ENCODE results near the gene ATP2A1. TPM values are rescaled to one million over a fixed set of nuclear protein-coding genes. Genes with fewer than 3 reads are reported as not detected.

Gene ATP2A1
- total and polyA plus RNA-seq, 2 experiments from 2014 or later, result 0.13 to 2.3 TPM

GRCh38 chr16:28836761-28837064 is 41.6 kb upstream of the ATP2A1 start:
- H3K27ac ChIP-seq, result no peak overlapping the region
- H2AFZ ChIP-seq, result no peak overlapping the region
- H3K4me1 ChIP-seq (ENCODE audit: insufficient read depth), result no peaks in the 10 kb centered on the region
- WGBS (ENCODE audit: low lambda C conversion rate, missing lambda C conversion rate), result 98% methylated on average over 7 of the region's 8 CpGs
- TF ChIP-seq EZH2 (IDR thresholded peaks at IDR 0.05; ENCODE audit: borderline replicate concordance) (no peak), EZH2phosphoT487 (IDR thresholded peaks at IDR 0.05; ENCODE audit: low read depth, severe bottlenecking, unreplicated experiment) (no peak), CTCF (IDR thresholded peaks at IDR 0.05; ENCODE audit: poor library complexity) (no peak)
- peaks cover 8% of the 10 kb centered on the region for H3K36me3 ChIP-seq (replicated peaks; ENCODE audit: insufficient read depth, low read depth)
- no peaks in the 10 kb centered on the region for H3K9me2 ChIP-seq (replicated peaks; ENCODE audit: insufficient read depth)
- DNase-seq (ENCODE audit: low spot score), result no peak
- peaks cover 7% of the 10 kb centered on the region for H4K20me1 ChIP-seq (ENCODE audit: insufficient read depth, poor library complexity, severe bottlenecking)
- H3K4me2 ChIP-seq, result no peak overlapping the region
- H3K4me3 ChIP-seq, result no peak overlapping the region
- peaks cover 11% of the 10 kb centered on the region for H3K79me2 ChIP-seq
- no peaks in the 10 kb centered on the region for H3K27me3 ChIP-seq
- H3K9me3 ChIP-seq (ENCODE audit: low read depth), result no peaks in the 10 kb centered on the region

- TF ChIP-seq EZH2phosphoT487 (IDR thresholded peaks at IDR 0.05; ENCODE audit: low read depth, severe bottlenecking, unreplicated experiment) (no peak), EZH2 (IDR thresholded peaks at IDR 0.05; ENCODE audit: borderline replicate concordance) (no peak), CTCF (IDR thresholded peaks at IDR 0.05; ENCODE audit: poor library complexity) (no peak)
- H2AFZ ChIP-seq, result no peak overlapping the region
- WGBS (ENCODE audit: low lambda C conversion rate, missing lambda C conversion rate), result 96% methylated on average over 7 of the region's 7 CpGs
Measured at GRCh38 chr16:28837672-28838557, 40.4 kb upstream of the ATP2A1 start.

GRCh38 chr16:28838558-28838918 is 39.8 kb upstream of the ATP2A1 start:
- H3K9me2 ChIP-seq (replicated peaks; ENCODE audit: insufficient read depth), result no peaks in the 10 kb centered on the region
- no peak overlapping the region for H3K4me3 ChIP-seq
- H3K4me1 ChIP-seq (ENCODE audit: insufficient read depth), result no peaks in the 10 kb centered on the region
- no peaks in the 10 kb centered on the region for H3K79me2 ChIP-seq
- no peak overlapping the region for H3K4me2 ChIP-seq
- no peaks in the 10 kb centered on the region for H3K27me3 ChIP-seq
- WGBS (ENCODE audit: low lambda C conversion rate, missing lambda C conversion rate), result 100% methylated on average over 1 of the region's 1 CpG
- H3K9me3 ChIP-seq (ENCODE audit: low read depth), result no peaks in the 10 kb centered on the region
- H2AFZ ChIP-seq, result no peak overlapping the region
- peaks cover 8% of the 10 kb centered on the region for H3K36me3 ChIP-seq (replicated peaks; ENCODE audit: insufficient read depth, low read depth)
- H3K27ac ChIP-seq, result no peak overlapping the region
- DNase-seq (ENCODE audit: low spot score), result no peak
- TF ChIP-seq EZH2 (IDR thresholded peaks at IDR 0.05; ENCODE audit: borderline replicate concordance) (no peak), EZH2phosphoT487 (IDR thresholded peaks at IDR 0.05; ENCODE audit: low read depth, severe bottlenecking, unreplicated experiment) (no peak), CTCF (IDR thresholded peaks at IDR 0.05; ENCODE audit: poor library complexity) (no peak)
- H4K20me1 ChIP-seq (ENCODE audit: insufficient read depth, poor library complexity, severe bottlenecking), result no peaks in the 10 kb centered on the region

More at GRCh38 chr16:28837672-28838557, 40.4 kb upstream of the ATP2A1 start:
- Histone ChIP-seq H3K4me2 (no peak overlapping the region), H3K4me1 (ENCODE audit: insufficient read depth) (no peaks in the 10 kb centered on the region), H3K36me3 (replicated peaks; ENCODE audit: insufficient read depth, low read depth) (peaks cover 8% of the 10 kb centered on the region), H3K9me3 (ENCODE audit: low read depth) (no peaks in the 10 kb centered on the region), H3K79me2 (peaks cover 4% of the 10 kb centered on the region), H3K4me3 (no peak overlapping the region), H3K9me2 (replicated peaks; ENCODE audit: insufficient read depth) (no peaks in the 10 kb centered on the region), H3K27me3 (no peaks in the 10 kb centered on the region), H4K20me1 (ENCODE audit: insufficient read depth, poor library complexity, severe bottlenecking) (no peaks in the 10 kb centered on the region), H3K27ac (no peak overlapping the region)
- no peak for DNase-seq (ENCODE audit: low spot score)
